ENCODE results near the gene PTPN14. TPM values are rescaled to one million over a fixed set of nuclear protein-coding genes. Genes with fewer than 3 reads are reported as not detected.

PTPN14 gene
- total and polyA plus RNA-seq, 2 of the 8 experiments (the other 6 are each of a cell fraction or from before 2014, with no cell fraction given): 14.4 to 93.6 TPM

- H3K27ac ChIP-seq (ENCODE audit: low read depth, low read length): no peak overlapping the region
- FAIRE-seq: no peak
- CTCF ChIA-PET (ENCODE audit: partially characterized antibody): interaction anchor here (1.2 to 11.1 kb wide), 5 partner anchors 9 to 231 kb away, joined by 5 to 124 read pairs (median 7); no protein-coding TSS in a partner anchor
- H2BK5ac ChIP-seq (ENCODE audit: low read depth, low read length): no peak overlapping the region
- POLR2A ChIA-PET (ENCODE audit: partially characterized antibody): interaction anchor here (1.5 kb wide), 1 partner anchor 8 kb away, joined by 4 read pairs; no protein-coding TSS in a partner anchor
- H4K8ac ChIP-seq (ENCODE audit: extremely low read depth, insufficient read depth, low read length): no peak overlapping the region
- H3K9me3 ChIP-seq (ENCODE audit: insufficient read depth in 2 of 2, low read depth in 1 of 2, low read length in 1 of 2): no peaks in the 10 kb centered on the region
- no peak overlapping the region for H3K23ac ChIP-seq (ENCODE audit: insufficient read length)
- no peak overlapping the region for H3K56ac ChIP-seq (replicated peaks; ENCODE audit: insufficient read length, low read depth, low read length)
- H3K79me2 ChIP-seq (ENCODE audit: control insufficient read depth in 1 of 2, insufficient read depth in 2 of 2, low read length in 2 of 2): no peaks in the 10 kb centered on the region
- no peaks in the 10 kb centered on the region for H3K79me1 ChIP-seq (ENCODE audit: low read depth, low read length)
- no peak overlapping the region for H4K5ac ChIP-seq (ENCODE audit: insufficient read length, low read depth, low read length)
- H2BK15ac ChIP-seq (ENCODE audit: low read length): no peak overlapping the region
- H2AK5ac ChIP-seq (ENCODE audit: low read depth, low read length): no peak overlapping the region
- peaks cover 3 to 14% (median 6%) of the 10 kb centered on the region in 4 experiments for H3K4me1 ChIP-seq (replicated peaks in 1 of 4; ENCODE audit: control insufficient read depth in 3 of 4, insufficient read depth in 4 of 4, low read length in 3 of 4)
- H3K27me3 ChIP-seq (replicated peaks in 1 of 4; ENCODE audit: control insufficient read depth in 3 of 4, extremely low read depth in 1 of 4, insufficient read depth in 3 of 4, low read length in 3 of 4): no peaks in the 10 kb centered on the region
- WGBS, 2 experiments (ENCODE audit: extremely low coverage in 1 of 2, insufficient coverage in 1 of 2, insufficient read length in 1 of 2, insufficient replicate concordance in 2 of 2, low coverage in 1 of 2, low lambda C conversion rate in 2 of 2, missing lambda C conversion rate in 1 of 2): 94% methylated on average over 4 of the region's 4 CpGs; no CpG with 5 or more reads in 1 of the 2 experiments
- H3K4me3 ChIP-seq (ENCODE audit: extremely low read depth in 1 of 4, insufficient read depth in 2 of 4, low read depth in 3 of 4, low read length in 4 of 4): no peak overlapping the region
- H4K91ac ChIP-seq (replicated peaks; ENCODE audit: insufficient read length, low read length): no peak overlapping the region
- no peak for DNase-seq (ENCODE audit: low read depth in 1 of 2, low spot score in 2 of 2)
- peaks cover 0 to 25% (median 15%) of the 10 kb centered on the region in 4 experiments; a peak in 5 of 8 replicates for H3K36me3 ChIP-seq (ENCODE audit: control insufficient read depth in 2 of 4, insufficient read depth in 4 of 4, low read length in 3 of 4)
- no peak overlapping the region for H2BK12ac ChIP-seq (ENCODE audit: low read depth, low read length)
- H3K18ac ChIP-seq (ENCODE audit: extremely low read depth, low read length): no peak overlapping the region
- H3K14ac ChIP-seq (ENCODE audit: insufficient read length): no peak overlapping the region
- H3K9ac ChIP-seq (replicated peaks in 1 of 4; ENCODE audit: extremely low read depth in 1 of 4, low read depth in 3 of 4, low read length in 3 of 4): no peak overlapping the region
- H3K23me2 ChIP-seq (ENCODE audit: low read depth, low read length): no peaks in the 10 kb centered on the region
- no peak overlapping the region for H2BK20ac ChIP-seq (ENCODE audit: low read length)
- H3K4ac ChIP-seq (replicated peaks; ENCODE audit: insufficient read length, low read depth, low read length): no peak overlapping the region
- no peak overlapping the region for H2BK120ac ChIP-seq (replicated peaks; ENCODE audit: low read depth, low read length)
- no peaks in the 10 kb centered on the region for H4K20me1 ChIP-seq (replicated peaks in 1 of 2; ENCODE audit: control insufficient read depth in 1 of 2, insufficient read depth in 2 of 2, low read length in 2 of 2)
- no peak overlapping the region for H2AFZ ChIP-seq (ENCODE audit: low read length)
- H3K4me2 ChIP-seq (ENCODE audit: insufficient read depth in 1 of 2, low read depth in 2 of 2, low read length in 2 of 2): no peak overlapping the region
- no peak for TF ChIP-seq RFX5 (IDR thresholded peaks at IDR 0.05; ENCODE audit: borderline replicate concordance, low read depth, low read length)
- TF ChIP-seq GTF2F1 (IDR thresholded peaks at IDR 0.05; ENCODE audit: borderline replicate concordance, low read depth, low read length): no peak
These were observed 198.6 kb downstream of the PTPN14 start for GRCh38 chr1:214352838-214353237.
